BJ (cell line): Measurements from ENCODE around the gene JHY. TPM values are rescaled to one million over a fixed set of nuclear protein-coding genes. Genes with fewer than 3 reads are reported as not detected.
"Not testable (repeated sequence)": the region's sequence is repeated elsewhere in the genome, so short reads cannot be mapped to it uniquely, and the experiment has no call there.

Source experiments
- CTCF ChIA-PET: fragments of 350-600 bp; formaldehyde crosslinking; extraction: SDS; loops from one replicate; lab custom pipeline; 2021; ENCODE audit warnings: antibody characterized with exemption, inconsistent platforms; lab: Yijun Ruan, JAX
- POLR2A ChIA-PET: fragments of 300-600 bp; sonication (Branson Sonifier 250); formaldehyde crosslinking; extraction: SDS; loops from one replicate; lab custom pipeline; 2021; ENCODE audit warnings: antibody characterized with exemption; lab: Charles Lee
- DNase-seq: peaks from one replicate; pipeline ENCODE4 v3.0.0-alpha.2; 2011; ENCODE audit warnings: low read depth
- H3K27me3 ChIP-seq: 2 replicates; pipeline ENCODE4 v1.6.0; 2011; ENCODE audit warnings: low read length; ENCODE audit not compliant: control insufficient read depth, insufficient read depth
- H3K36me3 ChIP-seq: 2 replicates; pipeline ENCODE4 v1.5.1; 2011; ENCODE audit warnings: low read length; ENCODE audit not compliant: control insufficient read depth, insufficient read depth
- H3K4me3 ChIP-seq: 2 replicates; pipeline ENCODE4 v1.5.1; 2011; ENCODE audit warnings: low read depth, mild to moderate bottlenecking, control low read depth, low read length
- polyA plus RNA-seq: library from polyadenylated mRNA; depleted of rRNA; stranded (reverse); fragments of >200 nt; gene quantifications from 2 replicates; pipeline ENCODE4 v1.2.3, GENCODE V29; 2011
- TF ChIP-seq, protein P1 (sequence below): IDR thresholded peaks from 2 replicates; pipeline ENCODE4 v1.5.1; 2011; ENCODE audit warnings: low read depth, mild to moderate bottlenecking, control low read depth, inconsistent platforms, low read length, moderate library complexity; ENCODE audit not compliant: insufficient read depth

Gene JHY
- polyA plus RNA-seq, 1 experiment: 4.4 TPM

DNA sequence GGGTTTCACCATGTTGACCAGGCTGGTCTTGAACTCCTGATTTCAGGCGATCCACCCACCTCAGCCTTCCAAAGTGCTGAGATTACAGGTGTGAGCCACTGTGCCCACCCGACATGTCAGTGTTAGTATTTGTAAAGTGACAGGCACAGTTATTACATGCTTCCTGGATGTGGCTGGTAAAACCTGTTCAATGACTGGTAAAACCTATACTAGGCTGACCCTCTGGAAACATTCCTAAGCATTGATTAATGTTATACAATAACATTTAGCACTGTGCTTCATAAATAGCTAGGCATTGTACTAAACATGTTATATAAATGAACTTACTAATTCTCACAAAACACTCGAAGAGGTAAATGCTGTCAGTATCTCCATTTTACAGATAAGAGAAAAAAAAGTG, 20.9 kb upstream of the JHY start:
- ChIA-PET POLR2A (no interaction called here), CTCF (interaction anchor here (0.7 to 15.8 kb wide), 4 partner anchors 58 to 195 kb away, joined by 3 to 321 read pairs (median 3); no protein-coding TSS in a partner anchor)
- Histone ChIP-seq H3K4me3 (no peak overlapping the region), H3K27me3 (peaks cover 4% of the 10 kb centered on the region), H3K36me3 (no peaks in the 10 kb centered on the region)
- no peak for DNase-seq
- TF ChIP-seq, protein P1, sequence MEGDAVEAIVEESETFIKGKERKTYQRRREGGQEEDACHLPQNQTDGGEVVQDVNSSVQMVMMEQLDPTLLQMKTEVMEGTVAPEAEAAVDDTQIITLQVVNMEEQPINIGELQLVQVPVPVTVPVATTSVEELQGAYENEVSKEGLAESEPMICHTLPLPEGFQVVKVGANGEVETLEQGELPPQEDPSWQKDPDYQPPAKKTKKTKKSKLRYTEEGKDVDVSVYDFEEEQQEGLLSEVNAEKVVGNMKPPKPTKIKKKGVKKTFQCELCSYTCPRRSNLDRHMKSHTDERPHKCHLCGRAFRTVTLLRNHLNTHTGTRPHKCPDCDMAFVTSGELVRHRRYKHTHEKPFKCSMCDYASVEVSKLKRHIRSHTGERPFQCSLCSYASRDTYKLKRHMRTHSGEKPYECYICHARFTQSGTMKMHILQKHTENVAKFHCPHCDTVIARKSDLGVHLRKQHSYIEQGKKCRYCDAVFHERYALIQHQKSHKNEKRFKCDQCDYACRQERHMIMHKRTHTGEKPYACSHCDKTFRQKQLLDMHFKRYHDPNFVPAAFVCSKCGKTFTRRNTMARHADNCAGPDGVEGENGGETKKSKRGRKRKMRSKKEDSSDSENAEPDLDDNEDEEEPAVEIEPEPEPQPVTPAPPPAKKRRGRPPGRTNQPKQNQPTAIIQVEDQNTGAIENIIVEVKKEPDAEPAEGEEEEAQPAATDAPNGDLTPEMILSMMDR: no peak

DNA sequence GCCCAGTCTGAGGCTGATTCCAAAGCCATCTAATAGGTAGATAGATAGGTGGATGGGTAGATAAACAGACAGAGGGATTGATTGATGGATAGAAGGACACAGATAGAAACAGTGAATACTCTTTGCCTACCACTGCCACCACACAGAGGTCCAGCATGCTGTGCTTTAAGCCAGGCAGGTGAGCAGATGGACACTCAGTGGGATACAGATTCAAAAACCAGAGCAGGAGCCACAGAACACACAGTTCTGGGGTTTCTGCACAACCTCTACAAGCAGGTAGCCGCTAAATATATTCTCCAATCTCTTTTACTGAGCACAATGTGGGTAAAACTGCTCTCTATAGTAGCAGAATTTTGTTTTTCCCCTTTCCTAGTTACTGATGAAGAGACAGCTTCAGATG, 20.5 kb upstream of the JHY start:
- DNase-seq: no peak
- TF ChIP-seq, protein P1: no peak
- peaks cover 4% of the 10 kb centered on the region for H3K27me3 ChIP-seq
- H3K36me3 ChIP-seq: no peaks in the 10 kb centered on the region
- CTCF ChIA-PET: interaction anchor here (0.6 to 15.8 kb wide), 10 partner anchors 17 to 453 kb away, joined by 3 to 321 read pairs (median 4); no protein-coding TSS in a partner anchor
- H3K4me3 ChIP-seq: no peak overlapping the region
- POLR2A ChIA-PET: no interaction called here

DNA sequence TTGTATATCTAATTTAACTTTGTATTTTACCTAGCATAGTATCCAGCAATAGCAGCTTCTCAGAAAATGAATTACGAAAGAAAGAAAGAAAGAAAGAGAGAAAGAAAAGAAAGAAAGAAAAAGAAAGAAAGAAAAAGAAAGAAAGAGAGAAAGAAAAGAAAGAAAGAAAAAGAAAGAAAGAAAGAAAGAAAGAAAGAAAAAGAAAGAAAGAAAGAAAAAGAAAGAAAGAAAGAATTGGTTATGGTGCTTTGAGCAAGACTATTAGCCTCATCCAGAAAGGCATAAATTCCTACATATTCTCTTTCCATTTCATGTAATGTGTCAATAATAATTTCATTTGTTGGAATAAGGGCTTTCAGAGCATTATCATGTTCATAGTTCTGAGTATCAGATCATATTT, 19.4 kb upstream of the JHY start:
- CTCF ChIA-PET: interaction anchor here (0.6 to 15.8 kb wide), 20 partner anchors 9 to 235 kb away, joined by 3 to 321 read pairs (median 8); no protein-coding TSS in a partner anchor
- DNase-seq, H3K4me3 ChIP-seq, H3K27me3 ChIP-seq, H3K36me3 ChIP-seq: not testable (repeated sequence)
- POLR2A ChIA-PET: interaction anchor here (0.7 kb wide), 1 partner anchor 156 kb away, joined by 3 read pairs; no protein-coding TSS in a partner anchor

DNA sequence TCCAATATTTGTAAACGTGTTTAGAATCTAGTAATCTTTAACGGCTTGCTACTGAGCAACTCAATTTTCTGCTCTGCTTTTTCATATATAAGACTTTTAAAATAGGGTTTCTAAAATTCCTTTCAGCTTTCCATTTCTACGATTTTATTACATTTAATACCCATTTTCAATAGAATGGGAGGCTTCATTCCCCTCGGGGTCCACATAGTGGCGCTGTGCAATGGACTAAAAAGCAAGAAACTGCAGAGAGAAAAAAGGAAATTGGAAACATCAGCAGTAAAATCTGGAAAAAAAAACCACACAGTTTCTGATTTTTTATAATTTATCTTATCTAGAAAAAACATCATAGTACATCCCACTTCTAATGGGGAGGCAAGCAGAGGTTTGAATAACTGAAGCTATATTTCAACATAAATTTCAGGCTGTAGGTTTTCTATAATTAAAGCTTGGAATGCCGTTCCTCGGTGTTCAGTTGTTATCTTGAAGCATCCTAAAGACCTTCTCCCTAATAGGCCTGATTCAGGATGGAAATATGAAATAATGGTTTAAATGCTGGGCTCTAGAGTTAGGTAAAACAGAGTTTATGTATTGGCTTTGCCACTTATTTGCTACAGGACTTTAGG, 18.7 kb upstream of the JHY start:
- TF ChIP-seq, protein P1: peak; percentile 91
- Histone ChIP-seq H3K4me3 (no peak overlapping the region), H3K27me3 (peaks cover 4% of the 10 kb centered on the region), H3K36me3 (no peaks in the 10 kb centered on the region)
- DNase-seq: no peak
- POLR2A ChIA-PET: interaction anchor here (0.7 kb wide), 1 partner anchor 156 kb away, joined by 3 read pairs; no protein-coding TSS in a partner anchor
- CTCF ChIA-PET: interaction anchor here (0.6 to 15.8 kb wide), 31 partner anchors 9 to 236 kb away, joined by 3 to 321 read pairs (median 4); partner anchors contain the start of gene BSX

DNA sequence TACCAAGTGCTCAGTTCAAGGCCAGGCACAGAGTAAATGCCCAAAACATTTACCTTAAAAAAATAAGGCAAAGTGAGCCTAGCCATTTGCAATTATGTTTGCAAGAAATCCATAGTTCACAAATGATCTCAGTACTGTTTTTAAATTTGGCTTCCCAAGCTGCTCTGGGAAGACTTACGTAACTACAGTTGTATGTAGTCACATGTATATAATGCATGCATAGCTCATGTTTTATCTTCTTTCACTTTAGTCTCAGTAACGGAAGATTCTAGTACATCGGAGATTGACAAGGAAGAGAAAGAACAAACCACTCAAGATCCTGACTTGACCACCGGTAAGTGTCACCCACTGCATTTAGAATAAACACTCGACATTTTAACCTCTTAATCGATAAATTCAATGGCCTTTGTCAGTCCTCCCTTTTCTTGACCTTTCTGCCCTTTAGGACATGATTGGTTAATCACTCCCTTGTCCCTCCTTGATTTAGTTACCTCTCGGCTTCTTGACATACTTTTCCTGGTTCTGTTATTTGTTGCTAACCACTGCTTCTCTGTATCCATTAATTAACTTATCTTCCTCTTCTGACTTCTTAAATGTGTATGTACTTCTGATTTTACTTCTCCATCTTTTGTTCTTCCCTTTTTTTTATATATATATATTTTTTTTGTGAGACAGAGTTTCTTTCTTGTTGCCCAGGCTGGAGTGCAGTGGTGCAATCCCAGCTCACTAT, 18.0 kb upstream of the JHY start:
- Histone ChIP-seq H3K27me3 (peaks cover 4% of the 10 kb centered on the region), H3K4me3 (no peak overlapping the region), H3K36me3 (no peaks in the 10 kb centered on the region)
- POLR2A ChIA-PET: no interaction called here
- TF ChIP-seq, protein P1: no peak
- CTCF ChIA-PET: interaction anchor here (0.6 to 15.8 kb wide), 32 partner anchors 8 to 236 kb away, joined by 3 to 321 read pairs (median 4); partner anchors contain the start of gene BSX
- DNase-seq: no peak
